KMS-11 (cell line): ENCODE results near the gene RNF25.

Source experiments
- H2AFZ ChIP-seq: fragments of 200-600 bp; sonication (generic); 2 replicates; pipeline ENCODE4 v1.6.1; 2016; ENCODE audit warnings: antibody characterized with exemption, mixed run types, low read depth
- H3K27ac ChIP-seq: fragments of 200-600 bp; sonication (generic); 2 replicates; pipeline ENCODE4 v1.6.1; 2016; ENCODE audit warnings: mild to moderate bottlenecking, mixed run types
- H3K27me3 ChIP-seq: fragments of 200-600 bp; sonication (generic); 2 replicates; pipeline ENCODE4 v1.6.1; 2017; ENCODE audit warnings: mild to moderate bottlenecking, low read depth, mixed run types, moderate library complexity; ENCODE audit not compliant: insufficient read depth
- H3K36me3 ChIP-seq: fragments of 200-600 bp; sonication (generic); 2 replicates; pipeline ENCODE4 v1.6.1; 2017; ENCODE audit warnings: mild to moderate bottlenecking, mixed run types; ENCODE audit not compliant: insufficient read depth
- H3K4me1 ChIP-seq: fragments of 200-600 bp; sonication (generic); 2 replicates; pipeline ENCODE4 v1.6.1; 2016; ENCODE audit warnings: mild to moderate bottlenecking, low read depth, mixed run types; ENCODE audit not compliant: poor library complexity, severe bottlenecking
- H3K4me2 ChIP-seq: fragments of 200-600 bp; sonication (generic); 2 replicates; pipeline ENCODE4 v1.7.0; 2016; ENCODE audit warnings: mild to moderate bottlenecking, mixed run types
- H3K4me3 ChIP-seq: fragments of 200-600 bp; sonication (generic); IDR thresholded peaks from 2 replicates; pipeline ENCODE4 v1.6.1; 2017; ENCODE audit warnings: low read depth, low read length, mixed read lengths; ENCODE audit not compliant: insufficient read depth
- H3K79me2 ChIP-seq: fragments of 200-600 bp; sonication (generic); 2 replicates; pipeline ENCODE4 v1.6.1; 2016; ENCODE audit warnings: low read depth, mixed run types; ENCODE audit not compliant: insufficient read depth
- H3K9ac ChIP-seq: fragments of 200-600 bp; sonication (generic); 2 replicates; pipeline ENCODE4 v1.6.1; 2016; ENCODE audit warnings: mild to moderate bottlenecking, mixed run types
- H4K20me1 ChIP-seq: fragments of 200-600 bp; sonication (generic); 2 replicates; pipeline ENCODE4 v1.6.1; 2016; ENCODE audit warnings: mild to moderate bottlenecking, mixed run types; ENCODE audit not compliant: insufficient read depth
- TF ChIP-seq, protein P1 (sequence below): fragments of 200-600 bp; sonication (generic); conservative IDR thresholded peaks from 2 replicates; pipeline ENCODE4 v1.6.1; 2017; ENCODE audit warnings: low read depth, mild to moderate bottlenecking, antibody characterized with exemption, low read length, moderate library complexity, mixed read lengths

The RNF25 gene

DNA sequence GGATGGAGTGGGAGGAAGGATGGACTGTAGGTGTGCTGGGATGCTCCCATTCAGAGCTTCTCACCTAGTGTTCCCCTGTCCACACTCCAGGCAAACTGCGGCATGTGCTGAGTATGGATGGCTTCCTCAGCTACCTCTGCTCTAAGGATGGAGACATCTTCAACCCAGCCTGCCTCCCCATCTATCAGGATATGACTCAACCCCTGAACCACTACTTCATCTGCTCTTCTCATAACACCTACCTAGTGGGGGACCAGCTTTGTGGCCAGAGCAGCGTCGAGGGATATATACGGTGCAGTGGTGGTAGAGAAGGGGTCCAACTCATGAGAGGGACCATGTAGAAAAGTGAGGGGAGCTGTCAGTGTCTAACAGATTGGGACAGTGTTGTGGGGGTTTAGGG, 43.9 kb downstream of the RNF25 start:
- H3K36me3 ChIP-seq, result no peaks in the 10 kb centered on the region
- H3K27me3 ChIP-seq, result no peaks in the 10 kb centered on the region
- TF ChIP-seq, protein P1, sequence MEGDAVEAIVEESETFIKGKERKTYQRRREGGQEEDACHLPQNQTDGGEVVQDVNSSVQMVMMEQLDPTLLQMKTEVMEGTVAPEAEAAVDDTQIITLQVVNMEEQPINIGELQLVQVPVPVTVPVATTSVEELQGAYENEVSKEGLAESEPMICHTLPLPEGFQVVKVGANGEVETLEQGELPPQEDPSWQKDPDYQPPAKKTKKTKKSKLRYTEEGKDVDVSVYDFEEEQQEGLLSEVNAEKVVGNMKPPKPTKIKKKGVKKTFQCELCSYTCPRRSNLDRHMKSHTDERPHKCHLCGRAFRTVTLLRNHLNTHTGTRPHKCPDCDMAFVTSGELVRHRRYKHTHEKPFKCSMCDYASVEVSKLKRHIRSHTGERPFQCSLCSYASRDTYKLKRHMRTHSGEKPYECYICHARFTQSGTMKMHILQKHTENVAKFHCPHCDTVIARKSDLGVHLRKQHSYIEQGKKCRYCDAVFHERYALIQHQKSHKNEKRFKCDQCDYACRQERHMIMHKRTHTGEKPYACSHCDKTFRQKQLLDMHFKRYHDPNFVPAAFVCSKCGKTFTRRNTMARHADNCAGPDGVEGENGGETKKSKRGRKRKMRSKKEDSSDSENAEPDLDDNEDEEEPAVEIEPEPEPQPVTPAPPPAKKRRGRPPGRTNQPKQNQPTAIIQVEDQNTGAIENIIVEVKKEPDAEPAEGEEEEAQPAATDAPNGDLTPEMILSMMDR, result no peak
- H3K9ac ChIP-seq, result no peak overlapping the region
- no peaks in the 10 kb centered on the region for H3K4me1 ChIP-seq
- H3K4me3 ChIP-seq, result no peak overlapping the region
- no peak overlapping the region for H2AFZ ChIP-seq
- no peak overlapping the region for H3K4me2 ChIP-seq
- H3K79me2 ChIP-seq, result no peaks in the 10 kb centered on the region
- H3K27ac ChIP-seq, result no peak overlapping the region
- no peaks in the 10 kb centered on the region for H4K20me1 ChIP-seq

DNA sequence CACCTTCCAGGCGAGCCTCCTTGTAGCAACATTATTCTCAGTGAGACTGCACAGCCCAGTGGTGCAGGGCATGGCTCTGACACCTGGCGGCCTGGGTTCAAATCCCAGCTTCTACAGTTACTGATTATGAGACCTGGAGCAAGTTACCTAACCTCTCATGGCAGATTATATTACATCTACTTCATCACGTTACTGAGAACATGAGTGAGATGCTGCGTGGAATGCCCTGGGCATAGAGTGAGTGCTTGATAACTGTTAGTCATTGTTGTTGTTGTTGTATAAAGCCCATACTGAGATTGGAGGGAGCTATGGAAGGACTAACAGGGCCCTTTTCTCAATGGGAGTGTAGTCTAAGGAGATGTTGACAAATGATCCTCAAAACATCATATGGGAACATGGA, 45.4 kb downstream of the RNF25 start:
- Histone ChIP-seq H3K4me3 (no peak overlapping the region), H3K9ac (no peak overlapping the region), H3K36me3 (no peaks in the 10 kb centered on the region), H3K4me2 (no peak overlapping the region), H2AFZ (no peak overlapping the region), H4K20me1 (no peaks in the 10 kb centered on the region), H3K4me1 (no peaks in the 10 kb centered on the region), H3K27me3 (no peaks in the 10 kb centered on the region), H3K79me2 (no peaks in the 10 kb centered on the region), H3K27ac (no peak overlapping the region)
- TF ChIP-seq, protein P1, result no peak

DNA sequence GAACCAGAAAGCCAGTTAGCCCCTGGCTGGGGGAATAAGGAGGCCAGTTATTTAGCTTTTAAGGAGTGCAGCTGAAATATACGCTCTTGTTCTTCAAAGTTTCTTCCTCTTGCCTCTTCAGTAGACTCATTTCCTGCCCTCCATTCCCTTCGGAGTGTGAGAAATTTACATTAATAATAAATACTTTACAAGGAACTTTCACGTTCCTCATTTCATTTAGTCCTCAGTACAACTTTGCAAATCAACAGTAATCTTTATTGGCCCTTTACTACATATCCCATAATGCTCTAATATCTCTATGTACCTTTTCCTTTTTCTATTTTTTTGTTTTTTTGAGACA, 48.5 kb downstream of the RNF25 start:
- Histone ChIP-seq H2AFZ (no peak overlapping the region), H3K36me3 (no peaks in the 10 kb centered on the region), H3K4me3 (no peak overlapping the region), H3K9ac (no peak overlapping the region), H3K27ac (no peak overlapping the region), H3K27me3 (no peaks in the 10 kb centered on the region), H3K79me2 (no peaks in the 10 kb centered on the region), H3K4me2 (no peak overlapping the region), H4K20me1 (no peaks in the 10 kb centered on the region), H3K4me1 (no peaks in the 10 kb centered on the region)
- TF ChIP-seq, protein P1, result no peak

DNA sequence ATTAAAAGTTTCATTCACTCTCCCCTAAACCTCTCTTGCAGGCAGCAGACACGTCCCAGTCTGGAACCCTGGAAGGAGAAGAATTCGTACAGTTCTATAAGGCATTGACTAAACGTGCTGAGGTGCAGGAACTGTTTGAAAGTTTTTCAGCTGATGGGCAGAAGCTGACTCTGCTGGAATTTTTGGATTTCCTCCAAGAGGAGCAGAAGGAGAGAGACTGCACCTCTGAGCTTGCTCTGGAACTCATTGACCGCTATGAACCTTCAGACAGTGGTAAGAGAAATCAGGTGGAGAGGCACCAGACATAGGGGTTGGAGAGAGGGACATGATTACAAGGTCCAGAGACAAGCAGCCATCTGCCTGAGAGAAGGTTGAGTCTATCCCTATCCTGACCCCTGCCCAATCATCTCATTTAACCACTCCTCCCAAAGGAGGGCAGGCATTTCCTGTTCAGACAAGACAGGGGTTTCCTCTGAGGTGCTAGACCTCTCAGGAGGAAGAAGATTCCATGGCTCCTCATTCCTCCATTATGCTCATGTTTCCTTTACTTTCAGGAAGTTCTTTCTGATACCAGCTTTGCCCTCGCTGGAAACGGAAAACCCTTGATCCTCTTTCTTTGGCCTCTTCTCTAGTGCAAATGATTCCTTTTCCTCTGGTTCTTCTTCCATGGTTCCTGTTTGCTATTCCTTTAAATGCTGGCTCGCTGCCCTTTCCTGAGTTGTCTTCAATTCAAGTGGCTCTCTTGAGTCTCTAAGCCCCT, 49.0 kb downstream of the RNF25 start:
- Histone ChIP-seq H3K4me2 (no peak overlapping the region), H4K20me1 (no peaks in the 10 kb centered on the region), H3K27me3 (no peaks in the 10 kb centered on the region), H3K27ac (no peak overlapping the region), H3K4me1 (no peaks in the 10 kb centered on the region), H3K9ac (no peak overlapping the region), H3K36me3 (no peaks in the 10 kb centered on the region), H3K79me2 (no peaks in the 10 kb centered on the region), H3K4me3 (no peak overlapping the region), H2AFZ (no peak overlapping the region)
- TF ChIP-seq, protein P1, result no peak
